Femur (tissue), 1 donor: Measurements from ENCODE around the gene ACD.
A peak's percentile ranks its signal among the peaks of the same experiment; 100 is the strongest.

Experiments
- DNase-seq: peaks from one replicate; pipeline ENCODE4 v3.0.0-alpha.2; 2017

ACD gene

DNA sequence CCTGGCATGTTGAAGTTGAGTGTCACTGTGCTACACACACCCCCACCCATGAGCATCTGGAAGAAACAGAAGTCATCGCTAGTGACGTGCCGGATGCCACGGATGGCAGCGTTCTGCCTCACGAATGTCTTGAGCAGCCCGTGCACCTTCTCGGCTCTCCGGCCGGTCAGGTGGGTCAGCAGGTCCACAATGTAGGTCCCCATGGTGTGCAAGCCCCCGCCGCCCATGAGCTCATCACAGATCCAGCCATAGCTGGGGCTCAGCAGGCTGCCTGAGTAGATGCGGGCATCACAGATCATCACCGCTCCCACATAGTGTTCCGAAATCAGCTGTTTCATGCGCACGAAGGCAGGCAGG, 15.5 kb upstream of the ACD start:
- no peak for DNase-seq

DNA sequence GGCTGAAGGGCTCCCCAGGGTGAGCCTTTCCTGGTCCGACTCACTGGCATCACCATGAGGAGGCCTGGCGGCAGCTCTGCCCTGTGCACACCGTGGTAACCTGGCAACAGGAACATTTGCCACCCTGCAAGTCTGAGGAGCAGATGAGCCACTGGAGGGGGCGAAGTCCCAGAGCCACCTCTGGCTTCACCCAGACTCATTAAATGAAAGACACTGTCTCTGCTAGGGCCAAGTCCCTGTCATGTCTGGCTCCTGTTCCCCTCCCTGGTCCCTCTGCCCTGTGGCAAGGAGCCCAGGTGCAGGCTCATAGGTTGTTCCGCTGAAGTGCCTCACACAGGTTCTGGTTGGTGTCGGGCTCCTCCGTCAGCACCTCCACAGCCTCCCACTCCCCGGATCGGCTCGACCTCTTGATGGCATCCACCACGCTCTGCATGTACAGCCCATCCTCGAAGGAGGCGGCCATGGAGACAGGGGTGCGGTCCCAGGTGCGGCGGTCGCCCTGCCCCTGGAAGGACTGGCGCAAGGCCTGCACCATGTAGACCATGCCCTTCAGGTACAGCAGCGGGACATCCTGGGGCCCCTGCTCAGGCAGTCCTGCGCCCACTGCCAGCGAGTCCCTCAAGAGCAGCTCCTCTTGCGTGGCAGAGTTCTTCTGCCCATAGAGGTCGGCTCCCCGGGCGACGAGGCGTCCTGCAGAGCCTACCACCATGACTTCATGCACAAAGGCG, 15.0 kb upstream of the ACD start:
- no peak for DNase-seq

DNA sequence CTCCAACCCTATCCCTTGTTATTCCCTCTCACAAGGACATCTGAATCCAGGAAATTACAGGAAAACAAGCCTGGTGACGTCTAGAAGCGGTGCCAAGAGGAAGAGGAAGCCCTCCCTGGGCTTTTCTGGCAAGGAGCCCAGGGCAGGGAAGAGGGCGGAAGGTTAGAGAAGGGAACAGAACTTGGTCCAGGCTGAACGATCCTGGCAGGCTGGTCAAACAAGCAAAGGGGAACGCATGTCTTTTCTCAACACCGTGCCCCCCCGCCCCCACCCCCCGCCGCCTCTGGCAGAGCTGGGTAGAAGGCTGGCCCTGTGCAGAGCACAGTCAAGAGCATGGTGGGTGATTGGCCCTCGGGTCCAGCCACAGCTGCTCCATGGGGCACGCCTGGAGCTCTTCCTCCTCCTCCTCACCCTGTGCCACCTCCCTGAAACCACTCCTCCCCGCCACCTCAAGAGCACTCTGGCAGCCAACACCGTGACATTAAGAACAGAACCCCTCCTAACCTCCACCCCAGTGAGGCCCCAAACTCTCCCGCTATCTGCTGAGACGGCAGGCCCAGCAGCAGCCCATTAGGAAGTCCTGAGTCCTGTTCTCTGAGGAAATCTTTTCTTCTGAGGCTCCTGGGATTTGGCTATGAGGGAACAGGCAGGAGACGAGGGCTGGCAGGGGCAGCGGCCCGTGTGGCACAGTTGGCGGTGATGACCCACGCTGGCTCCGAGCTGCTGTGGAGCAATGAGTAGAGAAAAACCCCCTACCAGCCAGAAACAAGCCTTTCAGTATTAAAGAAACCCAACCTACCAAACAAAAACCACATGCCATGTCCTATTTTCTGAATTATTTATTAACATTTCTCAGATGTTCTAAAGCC, 13.9 kb upstream of the ACD start:
- peak; percentile 65 for DNase-seq

DNA sequence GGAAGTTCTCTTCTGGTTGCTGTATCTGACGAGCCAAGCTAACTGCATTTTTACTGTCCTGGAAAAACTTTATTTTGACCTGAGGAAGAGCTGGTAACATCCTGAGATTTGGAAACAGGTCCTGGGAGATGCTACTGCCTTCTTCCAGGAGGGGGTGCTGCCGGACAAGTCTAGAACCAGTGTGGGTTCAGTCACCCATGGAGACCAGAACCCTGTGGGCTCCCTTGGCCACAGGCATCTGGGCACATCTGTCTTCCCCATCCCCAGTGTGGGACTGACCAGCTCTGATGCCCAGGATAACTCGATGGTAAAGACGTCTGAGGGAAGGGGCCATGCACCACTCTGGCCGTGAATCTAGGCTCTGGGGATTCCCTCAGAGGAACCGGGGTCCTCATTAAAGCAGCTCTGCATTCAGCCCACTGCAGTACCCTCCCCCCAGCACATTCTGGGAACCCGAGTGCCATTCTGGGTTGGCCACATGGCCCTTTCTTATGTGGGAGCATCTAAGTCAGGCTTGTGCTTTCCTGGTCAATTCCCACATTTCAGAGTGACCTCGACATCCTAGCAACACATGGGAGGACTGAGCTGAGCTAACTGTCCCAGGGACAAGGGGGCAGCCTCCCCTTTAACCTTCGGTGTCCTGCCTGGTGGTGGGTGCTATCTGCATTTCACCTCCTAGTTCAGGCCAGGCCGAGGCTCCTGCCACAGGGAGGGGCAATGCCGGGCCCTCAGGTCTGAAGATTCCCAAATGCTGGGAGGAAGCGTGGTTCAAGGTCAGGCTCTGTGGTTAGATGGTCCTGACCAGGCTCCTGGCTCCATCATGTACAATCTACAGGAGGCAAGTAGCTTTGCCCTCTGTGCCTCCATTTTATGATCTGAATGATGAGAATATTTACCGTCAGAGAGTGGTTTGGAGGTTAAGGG, 12.9 kb upstream of the ACD start:
- peak; percentile 75 for DNase-seq

DNA sequence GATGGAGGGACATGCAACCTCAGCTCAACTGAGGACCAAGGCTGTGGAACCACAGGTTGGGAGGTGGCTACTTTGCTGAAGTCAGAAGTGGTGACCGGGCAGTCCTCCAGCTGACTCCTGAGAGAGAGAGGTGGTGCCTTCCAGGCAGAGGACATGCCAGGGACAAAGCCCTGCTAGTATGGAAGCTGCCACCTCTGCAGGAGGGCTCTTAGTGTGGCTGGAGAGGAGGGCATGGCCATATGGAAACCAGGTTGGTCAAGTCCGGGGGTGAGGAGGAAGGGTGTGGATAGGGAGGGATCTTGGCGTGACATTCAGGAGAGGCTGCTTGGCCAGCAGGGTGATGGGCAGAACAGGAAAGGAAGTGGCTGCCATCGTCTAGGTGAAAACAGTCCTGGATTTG, 12.2 kb upstream of the ACD start:
- DNase-seq = no peak

DNA sequence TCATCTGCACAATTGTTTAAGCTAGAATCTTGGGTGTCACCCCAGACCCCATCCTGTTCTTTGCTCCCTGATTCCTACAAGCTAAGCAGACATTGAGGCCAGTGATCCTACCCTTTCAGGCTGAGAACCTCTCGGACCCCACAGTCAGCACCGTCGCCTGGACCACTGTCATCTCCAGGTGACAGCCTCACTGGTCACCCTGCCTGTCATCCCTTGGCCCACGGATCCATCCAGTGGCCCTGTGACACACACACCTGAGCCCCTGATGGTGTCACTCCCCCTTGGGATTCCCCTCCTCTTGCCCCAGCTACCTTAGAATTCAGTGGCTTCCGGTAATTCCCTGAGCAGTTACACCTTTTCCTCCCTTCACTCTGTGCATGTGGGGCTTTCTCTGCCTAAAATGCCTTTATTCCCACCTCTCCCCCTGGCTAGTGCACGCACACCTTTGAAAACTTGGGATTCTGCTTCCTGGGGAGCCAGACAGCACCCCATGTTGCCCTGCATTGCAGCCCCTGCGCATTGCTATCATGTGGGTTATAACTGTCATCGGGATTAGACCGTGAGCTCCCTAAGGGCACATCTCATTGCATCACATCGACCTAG, 9.5 kb upstream of the ACD start:
- DNase-seq = no peak

DNA sequence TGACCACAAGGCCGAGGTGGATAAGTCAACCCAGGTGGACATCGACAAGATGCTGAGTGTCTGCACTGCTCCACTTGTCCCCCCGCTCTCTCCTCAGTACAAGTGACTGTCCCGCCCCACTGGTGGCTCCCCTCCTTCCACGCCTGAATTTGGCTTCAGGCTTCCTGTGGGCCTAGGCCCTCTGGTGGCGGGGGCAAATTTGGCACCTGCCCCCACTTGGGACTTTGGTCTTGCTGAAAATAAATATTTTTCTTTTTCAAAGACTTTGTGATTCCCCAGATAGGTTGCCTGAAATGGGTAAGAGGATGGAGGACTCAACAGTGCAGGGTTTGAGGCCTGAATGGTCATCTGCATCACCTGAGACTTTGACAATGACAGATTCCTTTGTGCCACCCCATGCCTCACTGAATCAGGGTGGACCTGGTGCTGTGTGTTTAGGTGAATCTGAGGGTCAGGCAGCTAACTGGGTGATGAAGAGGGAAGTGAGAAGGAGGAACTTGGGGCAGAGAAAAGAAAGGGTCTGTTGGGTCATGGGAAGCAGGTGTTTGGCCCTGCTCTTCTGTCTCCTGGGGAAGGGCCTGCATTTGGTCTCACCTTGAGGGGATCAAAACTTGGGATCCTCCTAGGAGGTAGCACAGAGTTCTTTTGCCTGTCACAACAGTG, 8.6 kb upstream of the ACD start:
- DNase-seq = peak; percentile 38

DNA sequence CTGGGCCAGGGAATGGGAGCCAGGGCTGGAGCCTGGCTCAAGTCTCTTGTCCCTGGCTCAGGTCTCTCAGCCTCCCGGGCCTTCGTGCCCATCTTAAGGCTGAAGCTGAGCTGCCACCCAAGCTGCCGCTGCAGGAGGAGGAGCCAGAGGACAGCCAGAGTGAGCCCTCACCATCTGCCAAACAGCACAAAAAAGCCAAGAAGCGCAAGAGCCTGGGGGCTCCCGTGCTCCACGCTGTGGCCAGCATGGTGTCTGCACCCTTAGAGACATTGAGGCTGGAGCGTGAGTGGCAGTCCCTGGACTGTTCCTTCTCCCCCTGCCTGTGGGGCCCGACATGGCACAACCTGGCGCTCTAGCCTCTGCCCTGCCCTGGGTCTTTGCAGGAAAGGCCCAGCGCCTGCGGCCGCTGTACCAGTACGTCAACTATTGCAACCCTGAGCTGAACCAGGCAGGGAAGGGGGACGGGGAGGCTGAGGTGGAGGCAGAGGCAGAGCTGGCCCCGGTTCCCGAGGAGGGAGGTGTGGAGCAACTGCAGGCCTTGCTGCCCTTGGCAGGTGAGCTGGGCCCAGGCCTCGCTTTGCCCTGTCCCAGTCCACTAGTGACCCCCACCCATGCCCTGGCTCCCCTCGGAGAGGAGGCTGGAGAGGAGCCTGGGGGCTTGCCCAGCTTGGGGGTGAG, 7.9 kb upstream of the ACD start:
- peak; percentile 93 for DNase-seq

DNA sequence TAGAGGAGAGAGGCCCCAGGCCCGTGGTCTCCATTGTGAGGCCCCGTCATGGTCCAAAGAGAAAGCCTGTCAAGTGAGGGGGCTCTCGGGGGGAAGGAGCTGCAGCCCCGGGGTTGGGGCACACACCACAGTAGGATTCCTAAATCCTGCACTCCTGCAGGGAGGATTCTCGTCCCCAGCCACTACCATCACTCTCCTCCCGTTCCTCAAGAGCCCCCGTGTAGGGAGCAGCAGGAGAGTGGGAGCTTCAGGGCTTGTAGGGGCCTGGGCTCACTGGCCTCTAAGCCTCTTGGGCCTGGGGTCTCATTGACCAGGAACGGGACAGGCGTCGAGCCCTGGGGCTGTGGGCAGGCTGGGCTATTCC, 7.4 kb upstream of the ACD start:
- no peak for DNase-seq

DNA sequence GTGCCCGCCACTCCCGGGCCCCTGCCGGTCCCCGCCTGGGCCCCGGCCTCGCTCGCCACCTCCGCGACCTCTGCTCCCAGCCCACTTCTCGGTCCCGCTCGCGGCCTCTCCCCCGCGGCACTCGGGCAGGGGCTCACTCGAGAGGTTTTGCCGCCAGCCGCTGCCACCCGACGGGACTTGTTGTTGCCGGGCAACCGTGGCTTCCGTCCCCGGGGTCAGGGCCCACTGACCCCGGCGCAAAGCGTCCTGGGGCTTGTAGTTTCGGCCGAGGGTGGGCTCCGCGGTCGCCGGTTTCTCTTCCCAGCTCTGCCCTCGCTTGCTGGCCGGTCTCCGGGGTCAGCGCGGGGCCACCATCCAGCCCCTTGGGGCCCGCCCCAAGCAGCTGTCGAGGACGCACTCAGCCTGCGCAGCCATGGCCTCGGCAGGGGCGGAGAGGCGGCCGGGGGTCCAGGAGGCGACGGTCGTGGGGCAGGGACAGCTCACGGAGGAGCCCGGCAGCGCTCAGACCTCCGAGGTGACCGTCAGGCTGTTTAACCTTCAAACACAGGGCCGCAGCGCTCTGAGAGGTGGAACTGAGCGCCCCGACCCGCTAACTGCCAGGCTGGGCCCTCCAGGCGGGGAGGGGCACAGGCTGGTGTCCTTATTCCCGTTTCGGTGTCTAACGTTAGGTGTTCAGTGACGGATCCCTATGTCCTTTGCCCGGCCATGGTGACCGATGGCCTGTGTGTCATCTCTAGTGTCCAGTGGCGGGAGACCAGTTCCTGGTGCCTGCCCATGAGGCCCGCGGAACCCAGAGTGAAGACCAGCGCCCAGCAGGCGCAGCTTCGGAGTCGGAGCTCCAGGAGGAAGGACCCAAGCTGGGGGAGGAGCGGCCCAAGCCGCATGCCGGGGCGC, 6.7 kb upstream of the ACD start, which contains the start of the genes C16orf86 and ENKD1:
C16orf86 (plus strand) TSS at position 256 of the 894 bp plus-strand sequence; CDS start at position 413, 157 bp downstream.
ENKD1 (minus strand) TSS at position 192 of the 894 bp plus-strand sequence. CDS start 308 bp downstream, outside the sequence.
- DNase-seq = peak; percentile 90

DNA sequence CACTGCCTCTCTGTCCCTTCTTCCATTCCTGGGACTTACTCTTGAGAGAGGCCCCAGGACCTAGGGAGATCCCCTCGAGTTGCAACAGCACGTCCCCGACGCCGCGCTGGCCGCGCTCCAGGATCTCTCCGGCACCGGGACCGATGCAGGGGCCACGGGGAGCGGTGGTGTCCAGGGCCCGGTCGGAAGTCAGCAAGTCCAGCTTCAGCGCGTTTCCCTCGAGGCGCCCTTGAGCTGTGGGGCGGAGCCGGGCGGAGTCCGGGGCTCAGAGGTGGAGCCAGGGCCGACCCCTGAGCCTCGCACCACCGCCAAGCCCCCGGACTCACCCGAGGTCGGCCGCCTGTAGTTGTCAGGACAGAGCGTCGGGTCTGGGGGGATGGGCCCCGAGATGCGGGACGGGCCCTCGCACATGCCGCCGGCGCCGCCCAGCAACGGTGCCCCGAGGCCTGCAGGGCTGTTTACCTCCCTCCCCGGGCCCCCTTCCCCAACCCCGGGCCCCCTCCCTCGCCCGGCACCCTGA, 6.0 kb upstream of the ACD start:
- DNase-seq = no peak

DNA sequence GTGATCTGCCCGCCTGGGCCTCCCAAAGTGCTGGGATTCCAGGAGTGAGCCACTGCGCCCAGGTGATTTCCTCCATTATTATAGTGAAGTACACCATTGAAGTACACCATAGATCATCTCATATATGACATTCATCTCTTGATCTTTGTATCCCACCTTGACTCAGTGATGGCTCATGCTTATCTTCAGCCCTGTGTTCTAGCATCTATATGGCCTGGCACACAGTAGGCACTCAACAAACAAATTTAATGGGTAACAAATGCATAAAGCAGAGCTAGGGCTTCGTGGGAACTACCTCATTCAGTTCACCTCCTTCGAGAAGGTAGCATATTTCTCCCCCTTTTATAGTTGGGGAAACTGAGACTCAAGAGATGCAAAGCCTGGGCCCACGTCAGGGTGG, 5.5 kb upstream of the ACD start:
- DNase-seq = no peak

DNA sequence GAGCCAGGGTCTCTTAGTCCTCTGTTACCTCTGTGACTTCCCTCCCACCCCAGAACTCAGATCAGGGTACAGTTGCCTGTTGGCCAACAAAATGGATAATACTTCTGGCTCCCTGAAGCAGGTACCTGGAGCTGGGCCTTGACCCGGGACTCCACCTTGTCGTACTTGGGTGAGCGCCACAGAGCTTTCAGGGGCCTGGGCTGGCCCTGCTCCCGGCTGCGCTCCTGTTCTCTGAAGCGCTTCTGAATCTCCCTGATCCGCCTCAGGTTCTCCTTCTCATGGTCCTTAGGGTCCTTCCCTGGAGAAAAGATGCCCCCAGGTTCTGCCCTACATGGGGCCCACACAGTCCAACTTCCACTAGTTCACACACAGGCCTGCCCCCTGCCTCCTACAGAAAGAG, 4.8 kb upstream of the ACD start:
- DNase-seq = no peak

DNA sequence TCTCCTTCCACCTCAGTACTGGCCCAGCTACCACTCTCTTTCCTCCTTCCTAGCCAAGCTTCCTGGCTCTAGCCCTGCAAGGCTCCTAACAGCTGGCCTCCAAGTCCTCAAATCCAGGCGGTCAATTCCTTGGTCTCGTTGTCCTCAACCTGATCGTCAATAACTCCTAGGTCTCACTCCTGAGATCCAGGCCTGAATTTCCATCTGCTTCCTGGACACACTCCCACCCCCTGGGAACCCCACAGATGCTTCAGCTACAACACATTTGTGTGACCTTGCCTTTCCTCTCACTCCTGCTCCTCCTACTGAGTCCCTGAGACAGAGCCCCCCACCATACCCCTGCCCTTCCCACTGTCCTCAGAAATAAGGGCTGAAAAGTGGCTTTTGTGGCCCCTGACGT, 4.2 kb upstream of the ACD start:
- no peak for DNase-seq

DNA sequence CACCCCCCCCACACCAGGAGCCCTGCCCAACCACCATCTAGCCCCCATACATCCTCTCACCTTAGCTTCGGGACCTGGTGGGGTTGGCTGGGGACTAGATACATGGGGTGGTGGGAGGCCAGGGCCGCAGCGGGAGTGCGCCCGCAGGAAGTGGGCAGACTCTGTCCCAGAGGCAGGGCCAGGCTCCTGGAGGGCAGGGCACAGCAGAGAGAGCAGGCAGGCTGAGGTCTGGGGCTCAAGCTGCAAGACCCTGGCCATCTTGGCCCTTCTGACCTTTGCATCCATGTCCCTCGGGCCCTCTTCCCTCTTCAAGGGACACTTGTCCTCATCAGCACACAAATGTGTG, 3.8 kb upstream of the ACD start:
- DNase-seq = peak; percentile 18

DNA sequence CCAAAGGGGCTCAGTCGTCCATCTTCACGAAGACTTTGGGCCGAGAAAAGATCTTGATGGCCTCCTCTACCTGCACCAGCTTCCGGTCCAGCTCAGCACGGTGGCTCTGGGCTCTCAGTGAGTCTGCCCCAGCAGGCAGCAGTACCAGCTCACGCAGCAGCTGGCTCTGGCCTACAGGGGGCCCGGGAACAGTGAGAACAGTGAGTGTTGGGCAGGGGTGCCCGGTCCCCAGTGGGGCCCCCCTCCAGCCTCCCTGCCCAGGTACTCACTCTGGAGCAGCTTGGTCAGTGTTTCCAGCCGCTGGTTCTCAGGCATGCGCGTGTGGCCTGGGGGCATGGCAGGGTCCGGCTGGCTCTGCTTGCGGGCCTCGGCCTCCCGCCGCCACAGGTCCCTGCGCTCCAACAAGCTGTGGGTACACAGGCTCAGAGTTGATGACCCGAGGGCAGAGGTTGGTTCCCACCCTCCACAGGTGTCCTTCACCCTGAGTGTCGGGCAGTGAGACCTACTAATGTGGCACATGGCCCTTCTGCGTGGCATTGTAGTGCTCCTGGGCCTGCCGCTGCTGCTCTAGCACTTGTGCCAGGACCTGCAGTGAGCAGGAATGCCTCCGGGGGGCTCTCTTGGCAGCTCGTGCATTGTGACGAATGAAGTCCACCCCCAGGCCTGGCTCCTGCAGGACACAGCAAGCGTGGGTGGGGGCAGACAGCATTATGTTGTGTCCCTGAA, 3.3 kb upstream of the ACD start:
- peak; percentile 44 for DNase-seq

DNA sequence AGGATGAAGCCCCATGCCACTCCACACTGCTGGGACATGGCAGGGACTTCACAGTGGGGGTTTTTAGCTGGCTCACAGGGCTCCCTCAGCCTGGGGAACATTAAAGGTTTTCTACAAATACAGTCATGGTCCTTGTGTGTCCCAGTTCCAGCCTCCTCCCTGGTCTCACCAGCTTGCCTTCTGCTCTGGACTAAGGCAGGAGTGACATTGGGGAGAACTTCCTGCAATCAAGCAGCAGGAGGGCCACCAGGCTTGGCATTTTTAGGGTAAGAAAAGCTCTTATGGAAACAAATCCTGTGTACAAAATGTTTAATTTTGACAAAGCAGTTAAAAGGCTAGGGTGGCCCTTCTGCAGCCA, 2.6 kb upstream of the ACD start:
- DNase-seq = no peak

DNA sequence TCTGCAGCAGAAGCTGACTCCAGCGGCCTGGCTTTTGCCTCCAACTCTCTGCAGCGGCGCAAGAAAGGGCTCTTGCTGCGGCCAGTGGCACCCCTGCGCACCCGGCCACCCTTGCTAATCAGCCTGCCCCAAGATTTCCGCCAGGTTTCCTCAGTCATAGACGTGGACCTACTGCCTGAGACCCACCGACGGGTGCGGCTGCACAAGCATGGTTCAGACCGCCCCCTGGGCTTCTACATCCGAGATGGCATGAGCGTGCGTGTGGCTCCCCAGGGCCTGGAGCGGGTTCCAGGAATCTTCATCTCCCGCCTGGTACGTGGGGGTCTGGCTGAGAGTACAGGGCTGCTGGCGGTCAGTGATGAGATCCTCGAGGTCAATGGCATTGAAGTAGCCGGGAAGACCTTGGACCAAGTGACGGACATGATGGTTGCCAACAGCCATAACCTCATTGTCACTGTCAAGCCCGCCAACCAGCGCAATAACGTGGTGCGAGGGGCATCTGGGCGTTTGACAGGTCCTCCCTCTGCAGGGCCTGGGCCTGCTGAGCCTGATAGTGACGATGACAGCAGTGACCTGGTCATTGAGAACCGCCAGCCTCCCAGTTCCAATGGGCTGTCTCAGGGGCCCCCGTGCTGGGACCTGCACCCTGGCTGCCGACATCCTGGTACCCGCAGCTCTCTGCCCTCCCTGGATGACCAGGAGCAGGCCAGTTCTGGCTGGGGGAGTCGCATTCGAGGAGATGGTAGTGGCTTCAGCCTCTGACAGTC, 2.0 kb upstream of the ACD start:
- DNase-seq = peak; percentile 28
